Measurements from ENCODE around the gene C19orf85.

DNA sequence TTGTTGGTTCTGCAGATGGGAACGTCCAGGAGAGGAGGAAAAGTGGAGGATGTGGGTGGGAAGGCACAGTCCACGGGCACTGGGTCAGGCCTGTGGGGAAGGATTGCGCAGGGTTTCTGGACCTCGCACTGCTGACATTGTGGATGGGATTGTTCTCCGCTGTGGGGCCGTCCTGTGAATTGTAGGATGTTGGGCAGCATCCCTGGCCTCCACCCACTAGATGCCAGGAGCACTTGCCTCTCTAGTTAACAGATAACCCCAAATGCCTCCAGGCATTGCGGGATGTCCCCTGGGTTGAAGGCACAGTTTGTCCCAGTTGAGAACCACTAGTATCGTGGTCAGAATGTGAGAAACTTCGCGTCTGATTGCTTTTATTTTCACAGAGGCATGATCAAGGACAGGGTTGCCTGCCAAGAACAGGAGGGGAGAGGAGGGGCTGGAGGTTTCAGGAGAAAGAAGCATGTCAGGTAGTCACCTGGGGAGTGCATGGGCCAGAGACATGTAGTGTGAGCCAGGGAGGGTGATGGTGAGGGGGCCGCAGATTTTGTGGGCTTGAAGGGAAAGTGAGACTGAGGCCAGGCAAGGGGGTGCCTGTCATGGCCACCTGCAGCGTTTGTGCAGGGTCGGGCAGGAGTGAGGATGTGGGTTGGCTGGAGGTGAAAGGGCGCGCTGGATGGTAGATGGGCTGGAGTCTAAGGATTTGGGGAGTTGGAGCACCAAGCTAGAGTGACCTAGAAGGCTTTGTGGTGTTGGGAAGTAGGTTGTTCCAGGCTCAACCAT, 15.1 kb upstream of the C19orf85 start:
- TF ChIP-seq, protein P1, sequence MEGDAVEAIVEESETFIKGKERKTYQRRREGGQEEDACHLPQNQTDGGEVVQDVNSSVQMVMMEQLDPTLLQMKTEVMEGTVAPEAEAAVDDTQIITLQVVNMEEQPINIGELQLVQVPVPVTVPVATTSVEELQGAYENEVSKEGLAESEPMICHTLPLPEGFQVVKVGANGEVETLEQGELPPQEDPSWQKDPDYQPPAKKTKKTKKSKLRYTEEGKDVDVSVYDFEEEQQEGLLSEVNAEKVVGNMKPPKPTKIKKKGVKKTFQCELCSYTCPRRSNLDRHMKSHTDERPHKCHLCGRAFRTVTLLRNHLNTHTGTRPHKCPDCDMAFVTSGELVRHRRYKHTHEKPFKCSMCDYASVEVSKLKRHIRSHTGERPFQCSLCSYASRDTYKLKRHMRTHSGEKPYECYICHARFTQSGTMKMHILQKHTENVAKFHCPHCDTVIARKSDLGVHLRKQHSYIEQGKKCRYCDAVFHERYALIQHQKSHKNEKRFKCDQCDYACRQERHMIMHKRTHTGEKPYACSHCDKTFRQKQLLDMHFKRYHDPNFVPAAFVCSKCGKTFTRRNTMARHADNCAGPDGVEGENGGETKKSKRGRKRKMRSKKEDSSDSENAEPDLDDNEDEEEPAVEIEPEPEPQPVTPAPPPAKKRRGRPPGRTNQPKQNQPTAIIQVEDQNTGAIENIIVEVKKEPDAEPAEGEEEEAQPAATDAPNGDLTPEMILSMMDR (IDR thresholded peaks at IDR 0.05; ENCODE audit: borderline replicate concordance, extremely low read depth, low read length, poor library complexity, severe bottlenecking) = no peak
- no peak for TF ChIP-seq EZH2 (IDR thresholded peaks at IDR 0.05; ENCODE audit: borderline replicate concordance, low read depth, low read length, severe bottlenecking)
